Urothelium cell line (cell line): ENCODE measurements around the gene HIVEP2.

Experiments
- DNase-seq: peaks from one replicate; pipeline ENCODE4 v3.0.0; 2011; ENCODE audit warnings: low spot score, mixed read lengths
- FAIRE-seq: peaks from 2 replicates; lab custom pipeline; 2011; peaks lifted over from hg19 to GRCh38; lab: Jason Lieb, UNC

HIVEP2 gene

GRCh38 chr6:142845624-142846458 is 99.1 kb downstream of the HIVEP2 start:
- DNase-seq = peak; percentile 71
- FAIRE-seq = peak; percentile 56

- no peak for DNase-seq
- FAIRE-seq = no peak
These were observed 99.8 kb downstream of the HIVEP2 start for GRCh38 chr6:142845143-142845571.

DNA sequence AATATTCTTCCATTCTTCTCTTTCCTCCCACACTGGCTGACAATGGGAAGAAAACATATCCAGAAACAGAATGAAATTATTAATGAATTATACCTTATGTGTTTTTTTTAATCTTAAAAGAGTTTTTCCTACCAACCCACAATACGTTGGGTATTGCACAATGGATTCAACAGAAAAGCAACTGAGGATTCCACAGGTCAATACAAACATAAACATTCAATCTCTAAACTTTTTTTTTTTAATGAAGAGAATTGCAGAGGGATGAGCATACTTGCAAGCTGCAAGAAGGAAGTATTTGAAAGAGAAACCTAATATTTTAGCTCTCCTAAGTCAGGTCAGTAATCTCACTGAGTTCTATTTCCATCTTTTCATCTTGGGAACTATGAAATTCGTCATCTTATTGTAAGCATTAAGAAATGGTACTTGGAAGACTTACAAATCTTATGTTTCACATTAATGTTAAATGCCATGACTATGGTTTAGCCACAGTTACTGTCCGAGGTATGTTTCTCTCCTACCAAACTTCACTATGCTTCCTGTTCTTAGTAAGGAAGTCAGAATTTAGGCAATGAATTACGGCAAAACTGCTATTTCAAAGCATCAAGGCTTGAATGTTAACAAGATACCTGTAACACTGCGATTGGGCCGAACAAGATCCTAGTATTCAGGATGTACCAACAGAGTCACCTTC is 100.8 kb downstream of the HIVEP2 start:
- DNase-seq (no peak), FAIRE-seq (no peak)

DNA sequence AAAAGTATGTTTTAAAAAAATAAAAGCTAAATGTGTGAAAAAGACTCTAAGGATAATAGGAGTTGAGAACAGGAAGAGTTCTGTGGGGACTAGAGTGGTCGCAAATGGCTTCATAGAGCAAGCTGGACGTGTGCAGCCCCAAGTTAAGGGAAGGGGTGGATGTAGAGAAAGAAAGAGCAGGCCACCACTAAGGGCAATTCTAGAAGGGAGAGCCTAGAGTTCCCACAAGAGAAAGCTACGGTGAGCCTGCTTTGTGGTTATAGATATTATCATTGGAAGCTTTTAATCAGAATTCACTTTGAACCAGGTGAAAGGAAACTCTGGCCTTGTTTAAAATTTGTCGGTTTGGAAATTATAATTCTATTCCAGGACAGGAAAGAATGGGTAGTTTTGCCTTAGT is 101.6 kb downstream of the HIVEP2 start:
- no peak for FAIRE-seq
- DNase-seq = no peak

DNA sequence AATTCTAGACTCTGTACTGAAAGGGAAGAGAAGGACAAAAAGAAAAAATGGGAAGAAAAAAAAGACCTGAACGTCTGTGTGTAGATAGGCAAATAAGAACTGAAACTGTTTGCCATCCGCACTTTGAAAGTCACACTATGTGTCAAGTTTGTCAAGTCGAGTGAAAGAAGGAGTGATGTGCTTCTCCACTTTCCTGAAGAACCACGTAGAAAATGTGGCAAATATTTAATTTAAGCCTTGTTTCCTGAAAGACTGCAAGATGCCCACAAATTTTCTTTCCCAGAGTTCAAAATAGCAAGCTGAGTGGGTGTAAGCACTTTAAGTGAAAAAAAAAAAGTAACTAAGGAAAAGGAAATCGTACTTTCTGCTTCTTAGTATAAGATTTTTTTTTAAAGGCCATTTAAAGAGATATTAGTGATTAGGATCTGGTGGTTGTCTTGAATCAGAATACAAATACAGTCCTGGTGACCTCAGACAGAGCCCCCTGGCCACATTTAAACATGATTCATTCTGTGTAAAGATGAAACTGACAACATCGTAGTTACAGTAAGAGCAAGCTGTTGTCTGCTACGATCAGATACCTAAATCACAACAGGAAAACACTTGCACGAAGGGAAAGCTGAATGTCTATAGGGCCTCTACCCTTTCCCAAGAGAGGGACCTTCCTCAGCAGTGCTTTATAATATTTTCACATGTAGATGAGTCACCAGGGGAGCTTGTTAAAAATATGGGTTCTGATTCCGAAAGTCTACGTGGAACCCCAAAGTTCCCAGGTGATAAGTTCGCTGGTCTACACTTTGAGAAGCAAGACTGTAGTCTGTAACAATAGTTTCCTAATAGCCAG is 102.3 kb downstream of the HIVEP2 start:
- FAIRE-seq (no peak), DNase-seq (no peak)

- FAIRE-seq (no peak), DNase-seq (no peak)
These were observed 103.1 kb downstream of the HIVEP2 start for GRCh38 chr6:142841915-142842314.

GRCh38 chr6:142839686-142840040 is 105.3 kb downstream of the HIVEP2 start:
- no peak for FAIRE-seq
- DNase-seq = no peak

DNA sequence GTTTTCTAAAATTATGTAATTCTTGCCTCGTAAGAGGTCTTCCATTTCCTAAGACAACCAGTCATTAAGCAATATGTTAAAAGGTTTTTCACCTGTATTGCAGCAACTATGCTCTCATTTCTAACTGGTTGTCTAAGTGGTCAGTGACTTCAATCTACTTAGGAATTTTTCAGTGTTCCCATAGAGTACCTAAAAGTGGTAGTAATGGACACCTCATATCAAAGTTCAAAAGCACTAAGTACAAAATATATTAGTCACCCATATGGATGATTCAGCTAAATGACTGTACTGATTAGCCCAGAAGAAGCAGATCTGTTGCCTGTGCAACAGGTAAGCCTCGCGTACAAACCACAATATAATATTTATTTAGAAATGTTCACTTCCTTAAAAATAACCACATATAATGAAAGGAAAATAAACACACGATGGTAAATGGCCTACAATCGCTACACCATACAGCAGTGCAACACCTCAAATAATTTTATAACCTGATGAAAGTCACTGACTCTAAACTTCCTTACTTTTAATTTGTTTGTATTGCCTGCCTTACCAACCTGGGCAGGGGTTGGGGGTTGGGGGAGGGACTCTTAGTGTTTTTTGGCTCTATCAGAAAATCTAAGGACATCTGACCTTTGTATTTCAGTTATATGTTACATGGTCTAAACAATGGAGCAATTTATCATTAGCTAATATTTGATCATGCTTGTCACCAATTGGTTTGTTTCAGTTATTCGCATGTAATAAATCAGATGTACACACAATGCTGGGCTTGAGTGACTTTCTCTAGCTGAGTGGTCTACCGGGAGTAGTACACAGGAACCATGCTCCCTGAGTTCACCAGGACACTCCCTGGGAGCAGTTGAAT is 105.9 kb downstream of the HIVEP2 start:
- DNase-seq = no peak
- FAIRE-seq = no peak

GRCh38 chr6:142835787-142836535 is 109.0 kb downstream of the HIVEP2 start:
- no peak for FAIRE-seq
- DNase-seq = no peak

DNA sequence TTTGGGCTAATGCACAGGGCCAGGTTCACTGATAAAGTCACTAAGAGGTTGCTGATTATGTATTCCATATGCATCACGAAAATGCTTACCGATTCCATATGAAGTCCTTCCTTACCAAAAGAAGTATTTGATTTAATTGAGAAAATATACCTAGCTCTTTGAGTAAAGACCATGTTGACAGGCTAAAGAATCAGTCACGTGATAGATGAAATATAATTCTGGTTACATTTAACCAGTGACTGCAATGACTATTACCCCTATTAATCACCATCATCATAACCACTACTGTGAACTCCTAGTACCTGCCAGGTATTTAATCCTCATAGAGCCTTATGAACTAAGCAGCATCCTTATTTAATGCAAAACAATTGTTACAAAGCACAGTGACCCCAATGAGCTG is 110.1 kb downstream of the HIVEP2 start:
- FAIRE-seq (no peak), DNase-seq (no peak)

DNA sequence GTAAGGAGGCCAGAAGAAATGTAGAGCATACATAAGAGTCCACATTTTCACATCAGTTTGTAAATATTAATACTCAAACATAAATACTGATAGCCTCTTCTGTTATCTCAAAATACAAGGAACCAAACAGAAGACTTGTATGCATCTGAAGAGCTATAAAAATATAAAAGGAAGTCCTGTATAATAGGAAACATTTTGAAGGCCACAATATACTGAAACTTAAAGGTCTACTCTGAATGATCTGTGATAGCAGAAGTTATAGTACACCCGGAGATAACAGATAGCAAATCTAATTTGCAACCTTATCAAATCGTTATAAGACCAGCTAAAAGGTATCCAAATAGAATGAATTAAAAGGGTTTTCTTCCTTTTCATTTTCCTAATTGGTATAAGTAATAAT is 111.2 kb downstream of the HIVEP2 start:
- FAIRE-seq (no peak), DNase-seq (no peak)

GRCh38 chr6:142833054-142833453 is 111.9 kb downstream of the HIVEP2 start:
- peak; percentile 32 for DNase-seq
- FAIRE-seq = no peak

DNA sequence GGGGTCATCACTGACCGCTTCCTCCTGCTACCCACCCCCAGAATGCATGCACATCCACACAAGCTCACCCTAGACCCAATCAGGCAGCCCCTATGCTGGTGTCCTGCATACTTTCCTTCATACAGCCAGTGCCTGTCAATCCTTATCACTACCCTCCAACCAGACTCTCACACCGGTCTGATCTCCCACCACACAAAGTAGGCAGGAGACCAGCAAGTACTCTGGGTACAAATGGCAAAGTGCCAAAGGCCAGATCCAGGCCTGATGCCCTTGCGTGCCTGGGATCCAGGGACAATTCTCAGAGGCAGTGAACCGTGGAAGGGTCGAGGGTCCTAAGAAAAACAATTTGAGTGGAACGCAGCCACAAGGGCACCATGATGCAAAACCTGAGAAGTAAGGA is 114.2 kb downstream of the HIVEP2 start:
- FAIRE-seq = no peak
- DNase-seq = no peak

- no peak for FAIRE-seq
- no peak for DNase-seq
These were observed 114.8 kb downstream of the HIVEP2 start for GRCh38 chr6:142830116-142830710.

DNA sequence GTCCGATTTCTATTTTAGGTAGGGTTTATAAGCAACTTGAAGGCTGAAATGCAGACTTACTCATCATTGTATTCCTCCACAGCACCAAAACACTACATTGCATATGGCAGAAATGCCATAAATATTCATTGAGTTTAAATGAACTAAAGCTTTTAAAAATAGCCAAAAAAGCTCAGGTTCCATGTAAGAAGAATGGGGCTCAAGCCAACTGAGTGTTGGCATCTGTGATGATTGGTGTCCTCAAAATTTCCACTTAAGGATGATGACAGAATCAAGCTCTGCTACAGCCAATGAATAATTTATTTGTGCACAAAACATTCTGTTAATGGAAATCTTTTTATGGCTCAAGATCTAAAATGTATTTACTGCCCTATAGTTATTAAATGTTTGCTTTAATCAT is 115.4 kb downstream of the HIVEP2 start:
- DNase-seq = no peak
- FAIRE-seq = no peak

GRCh38 chr6:142827991-142828390 is 117.0 kb downstream of the HIVEP2 start:
- DNase-seq (no peak), FAIRE-seq (no peak)

- no peak for FAIRE-seq
- DNase-seq = no peak
These were observed 117.6 kb downstream of the HIVEP2 start for GRCh38 chr6:142827369-142827768.

- no peak for FAIRE-seq
- no peak for DNase-seq
These were observed 119.2 kb downstream of the HIVEP2 start for GRCh38 chr6:142825760-142826159.

DNA sequence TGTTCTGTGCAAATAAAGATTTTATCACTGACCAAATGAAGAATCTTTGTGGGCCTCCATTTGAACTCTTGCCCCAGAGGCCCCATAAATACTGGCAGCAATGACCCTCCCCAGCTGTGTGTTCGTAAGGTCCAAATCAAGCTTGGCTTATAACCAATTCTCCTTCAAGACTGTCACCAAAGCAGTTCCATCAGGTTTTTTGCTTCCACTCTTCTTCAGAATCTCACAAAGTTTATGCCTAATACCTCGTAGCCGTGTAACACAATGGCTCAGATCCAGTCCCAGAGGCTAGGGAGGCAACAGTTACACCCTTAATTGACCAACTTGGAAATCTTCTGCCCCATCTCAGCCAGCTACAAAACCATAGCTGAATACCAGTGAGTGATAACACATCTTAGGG is 120.5 kb downstream of the HIVEP2 start:
- no peak for FAIRE-seq
- DNase-seq = no peak
